Measurements from ENCODE around the gene POP5.

- TF ChIP-seq CTCF (IDR thresholded peaks at IDR 0.05) (no peak), POLR2A (IDR thresholded peaks at IDR 0.05) (no peak)
Measured at GRCh38 chr12:120597861-120598260, 16.7 kb upstream of the POP5 start.
